OCI-LY3 (cell line): ENCODE data around the gene PRSS37.

Source experiments
- CTCF ChIP-seq: fragments of 200-600, 300-600 bp; sonication (generic); IDR thresholded peaks from 2 replicates; pipeline ENCODE4 v1.5.1; 2014; ENCODE audit warnings: antibody characterized with exemption, low read length, low read depth
- EZH2phosphoT487 ChIP-seq: fragments of 200-600 bp; shearing (Covaris generic); IDR thresholded peaks from 2 replicates; pipeline ENCODE4 v1.6.1; 2018; ENCODE audit warnings: antibody characterized with exemption, mixed run types, low read depth

- no peak for TF ChIP-seq CTCF
- TF ChIP-seq EZH2phosphoT487 = no peak
Observed at GRCh38 chr7:141788296-141788695, 53.0 kb downstream of the PRSS37 start.
